ENCODE results near the gene CCDC88A. TPM values are rescaled to one million over a fixed set of nuclear protein-coding genes. Genes with fewer than 3 reads are reported as not detected.
A peak's percentile ranks its signal among the peaks of the same experiment; 100 is the strongest.
"Not testable (repeated sequence)": the region's sequence is repeated elsewhere in the genome, so short reads cannot be mapped to it uniquely, and the experiment has no call there.

The CCDC88A gene
- total RNA-seq, 1 donor from 2014 or later: 400 TPM

GRCh38 chr2:55268288-55268906 is 151.3 kb downstream of the CCDC88A start:
- Mint-ChIP-seq H3K36me3 (ENCODE audit: unreplicated experiment) (no peaks in the 10 kb centered on the region), H3K9me3 (ENCODE audit: unreplicated experiment) (peaks cover 3% of the 10 kb centered on the region), H3K4me3 (ENCODE audit: unreplicated experiment) (peak overlapping the region; percentile 94), H3K4me1 (ENCODE audit: low read depth, unreplicated experiment) (peaks cover 2% of the 10 kb centered on the region), H3K27ac (ENCODE audit: unreplicated experiment) (peak overlapping the region; percentile 81), H3K27me3 (ENCODE audit: unreplicated experiment) (peaks cover 5% of the 10 kb centered on the region)
- no peak for TF ChIP-seq CTCF (IDR thresholded peaks at IDR 0.05; ENCODE audit: partially characterized antibody, unreplicated experiment)
- DNase-seq: no peak

- H3K4me1 Mint-ChIP-seq (ENCODE audit: low read depth, unreplicated experiment); DNase-seq; H3K4me3 Mint-ChIP-seq (ENCODE audit: unreplicated experiment); H3K9me3 Mint-ChIP-seq (ENCODE audit: unreplicated experiment); H3K27ac Mint-ChIP-seq (ENCODE audit: unreplicated experiment); H3K36me3 Mint-ChIP-seq (ENCODE audit: unreplicated experiment); H3K27me3 Mint-ChIP-seq (ENCODE audit: unreplicated experiment): not testable (repeated sequence)
These were observed 160.1 kb downstream of the CCDC88A start for GRCh38 chr2:55259586-55259985.

GRCh38 chr2:55252832-55253231 is 166.8 kb downstream of the CCDC88A start:
- Mint-ChIP-seq H3K9me3 (ENCODE audit: unreplicated experiment) (no peaks in the 10 kb centered on the region), H3K4me1 (ENCODE audit: low read depth, unreplicated experiment) (no peaks in the 10 kb centered on the region), H3K27ac (ENCODE audit: unreplicated experiment) (no peak overlapping the region), H3K27me3 (ENCODE audit: unreplicated experiment) (no peaks in the 10 kb centered on the region), H3K4me3 (ENCODE audit: unreplicated experiment) (no peak overlapping the region), H3K36me3 (ENCODE audit: unreplicated experiment) (no peaks in the 10 kb centered on the region)
- no peak for TF ChIP-seq CTCF (IDR thresholded peaks at IDR 0.05; ENCODE audit: partially characterized antibody, unreplicated experiment)
- DNase-seq: no peak

- Mint-ChIP-seq H3K9me3 (ENCODE audit: unreplicated experiment) (no peaks in the 10 kb centered on the region), H3K4me1 (ENCODE audit: low read depth, unreplicated experiment) (no peaks in the 10 kb centered on the region), H3K27me3 (ENCODE audit: unreplicated experiment) (no peaks in the 10 kb centered on the region), H3K36me3 (ENCODE audit: unreplicated experiment) (no peaks in the 10 kb centered on the region), H3K4me3 (ENCODE audit: unreplicated experiment) (no peak overlapping the region), H3K27ac (ENCODE audit: unreplicated experiment) (no peak overlapping the region)
- TF ChIP-seq CTCF (IDR thresholded peaks at IDR 0.05; ENCODE audit: partially characterized antibody, unreplicated experiment): no peak
- DNase-seq: no peak
These were observed 172.6 kb downstream of the CCDC88A start for GRCh38 chr2:55247025-55247424.

- Mint-ChIP-seq H3K4me3 (ENCODE audit: unreplicated experiment) (no peak overlapping the region), H3K36me3 (ENCODE audit: unreplicated experiment) (no peaks in the 10 kb centered on the region), H3K27ac (ENCODE audit: unreplicated experiment) (no peak overlapping the region), H3K27me3 (ENCODE audit: unreplicated experiment) (no peaks in the 10 kb centered on the region), H3K4me1 (ENCODE audit: low read depth, unreplicated experiment) (no peaks in the 10 kb centered on the region), H3K9me3 (ENCODE audit: unreplicated experiment) (no peaks in the 10 kb centered on the region)
- TF ChIP-seq CTCF (IDR thresholded peaks at IDR 0.05; ENCODE audit: partially characterized antibody, unreplicated experiment): no peak
- DNase-seq: no peak
These were observed 174.2 kb downstream of the CCDC88A start for GRCh38 chr2:55245411-55245810.
